HL-60/S4 (cell line): ENCODE results near the gene ZRANB1.
"Not testable (repeated sequence)": the region's sequence is repeated elsewhere in the genome, so short reads cannot be mapped to it uniquely, and the experiment has no call there.

ENCODE experiments used
- in situ Hi-C: fragments of 300-500 bp; cut with MboI; formaldehyde crosslinking; loops from 2 replicates; pipeline ENCODE4 v1.14.3; 2022; ENCODE audit warnings: low sequenced_read_pairs

ZRANB1 gene

DNA sequence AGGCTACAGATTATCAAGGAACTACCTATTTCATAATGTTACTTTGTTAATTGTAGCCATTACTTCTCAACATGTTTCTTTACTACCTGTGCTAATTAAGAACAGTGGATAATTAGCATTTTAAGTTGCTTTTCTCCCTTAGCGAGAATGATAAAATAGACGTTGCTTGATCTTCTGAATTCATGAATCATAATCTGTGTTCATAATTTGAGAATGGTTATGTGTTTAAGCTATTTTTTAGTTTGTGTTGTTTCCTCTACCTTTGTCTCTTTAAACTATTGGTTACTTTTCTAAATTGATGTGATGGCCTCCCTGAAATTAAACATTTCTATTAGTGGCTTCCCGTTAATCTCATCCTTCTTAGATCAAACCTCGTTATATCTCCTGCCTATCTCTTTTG, at the start of gene ZRANB1:
TSS of gene ZRANB1 (plus strand) at position 301 of the 400 bp plus-strand sequence. CDS start 371 bp downstream, outside the sequence.
- in situ Hi-C loops = no loop called here

GRCh38 chr10:124892905-124893304, 49.0 kb upstream of the ZRANB1 start:
- in situ Hi-C loops = no loop called here

DNA sequence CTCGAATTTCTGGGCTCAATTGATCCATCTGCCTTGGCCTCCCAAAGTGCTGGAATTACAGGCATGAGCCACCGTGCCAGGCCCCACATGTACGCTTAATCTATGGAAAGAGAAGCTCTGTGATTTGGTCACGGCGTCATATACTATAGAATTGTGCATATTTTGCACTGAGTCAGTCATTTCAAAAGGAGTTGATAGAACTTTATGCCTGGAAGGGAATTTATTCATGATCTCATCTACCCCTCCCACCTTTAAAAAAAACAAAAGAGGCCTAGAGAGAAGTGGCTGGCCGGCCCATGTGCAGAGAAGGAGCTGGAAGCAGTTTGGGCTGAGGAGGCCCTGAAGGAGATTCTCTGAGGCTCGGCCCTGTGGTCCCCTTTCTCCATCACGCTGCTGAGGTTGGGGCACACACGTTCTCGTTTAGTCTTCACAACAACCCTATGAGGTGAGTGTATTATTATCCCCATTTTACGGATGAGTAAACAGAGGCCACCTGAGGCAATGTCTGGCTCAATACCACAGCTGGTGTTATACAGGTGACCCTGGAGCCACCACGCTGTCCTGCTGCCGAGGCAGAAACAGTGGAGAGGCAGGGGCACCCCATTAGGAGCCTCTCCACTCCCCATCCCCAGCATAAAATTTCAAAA, 47.2 kb upstream of the ZRANB1 start:
- in situ Hi-C loops = no loop called here

GRCh38 chr10:124896751-124897150, 45.2 kb upstream of the ZRANB1 start:
- in situ Hi-C loops = no loop called here

DNA sequence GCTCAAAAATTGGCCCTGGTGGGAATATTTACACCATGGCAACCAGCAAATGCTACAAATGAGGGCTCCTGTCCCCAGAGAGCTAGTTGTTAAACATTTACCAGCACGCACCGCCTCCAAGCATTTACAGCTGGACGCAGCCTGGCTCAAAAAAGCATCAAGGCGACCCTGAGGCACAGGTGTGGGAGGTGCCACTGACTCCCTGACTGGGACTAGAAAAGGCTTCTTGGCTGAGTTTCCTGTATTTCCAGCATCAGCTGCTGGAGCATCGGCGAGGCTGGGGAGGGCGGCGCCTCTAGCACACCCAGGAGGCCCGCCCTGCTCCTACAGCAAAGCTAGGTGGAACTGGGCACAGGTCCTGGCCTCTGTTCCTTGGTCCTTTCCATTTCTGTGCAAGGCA, 43.5 kb upstream of the ZRANB1 start:
- in situ Hi-C loops = no loop called here

GRCh38 chr10:124899151-124899550, 42.8 kb upstream of the ZRANB1 start:
- in situ Hi-C loops = no loop called here

GRCh38 chr10:124902462-124902861, 39.5 kb upstream of the ZRANB1 start:
- in situ Hi-C loops = no loop called here

- in situ Hi-C loops = no loop called here
Observed at GRCh38 chr10:124903111-124903510, 38.8 kb upstream of the ZRANB1 start.

DNA sequence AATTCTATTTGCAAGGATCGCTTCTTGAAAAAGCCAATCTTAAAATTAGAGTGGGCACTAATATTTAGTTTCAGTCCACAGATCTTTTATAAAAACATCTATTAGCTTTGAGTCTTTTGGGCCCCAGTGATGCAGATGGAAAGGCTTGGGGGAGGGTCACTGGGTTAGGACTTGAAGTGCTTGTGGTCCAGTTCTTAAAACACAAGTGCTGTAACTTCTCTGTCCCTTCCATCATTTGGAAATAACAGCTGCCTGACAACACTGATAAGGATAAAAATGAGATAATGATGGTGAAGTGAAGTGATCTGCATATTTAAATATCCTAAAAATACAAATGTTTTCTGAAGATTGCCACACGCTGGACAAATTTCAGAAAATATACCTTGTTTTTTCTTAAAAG, 37.1 kb upstream of the ZRANB1 start:
- in situ Hi-C loops = no loop called here

- in situ Hi-C loops = no loop called here
Observed at GRCh38 chr10:124906551-124907001, 35.3 kb upstream of the ZRANB1 start.

DNA sequence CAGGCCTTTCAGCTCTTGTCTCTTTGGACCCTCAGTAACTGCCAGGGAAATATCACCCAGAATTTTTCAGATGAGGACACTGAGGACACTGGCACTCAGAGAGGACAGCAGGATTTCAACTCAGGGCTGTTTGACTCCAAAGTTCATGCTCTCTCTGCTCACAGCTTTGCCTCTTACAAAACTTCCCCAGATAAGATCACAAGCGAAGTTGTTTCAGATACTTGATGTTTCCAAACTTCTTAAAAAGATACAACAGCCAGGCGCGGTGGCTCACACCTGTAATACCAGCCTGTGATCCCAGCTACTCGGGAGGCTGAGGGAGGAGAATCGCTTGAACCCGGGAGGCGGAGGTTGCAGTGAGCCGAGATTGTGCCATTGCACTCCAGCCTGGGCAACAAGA, 32.4 kb upstream of the ZRANB1 start:
- in situ Hi-C loops = no loop called here

DNA sequence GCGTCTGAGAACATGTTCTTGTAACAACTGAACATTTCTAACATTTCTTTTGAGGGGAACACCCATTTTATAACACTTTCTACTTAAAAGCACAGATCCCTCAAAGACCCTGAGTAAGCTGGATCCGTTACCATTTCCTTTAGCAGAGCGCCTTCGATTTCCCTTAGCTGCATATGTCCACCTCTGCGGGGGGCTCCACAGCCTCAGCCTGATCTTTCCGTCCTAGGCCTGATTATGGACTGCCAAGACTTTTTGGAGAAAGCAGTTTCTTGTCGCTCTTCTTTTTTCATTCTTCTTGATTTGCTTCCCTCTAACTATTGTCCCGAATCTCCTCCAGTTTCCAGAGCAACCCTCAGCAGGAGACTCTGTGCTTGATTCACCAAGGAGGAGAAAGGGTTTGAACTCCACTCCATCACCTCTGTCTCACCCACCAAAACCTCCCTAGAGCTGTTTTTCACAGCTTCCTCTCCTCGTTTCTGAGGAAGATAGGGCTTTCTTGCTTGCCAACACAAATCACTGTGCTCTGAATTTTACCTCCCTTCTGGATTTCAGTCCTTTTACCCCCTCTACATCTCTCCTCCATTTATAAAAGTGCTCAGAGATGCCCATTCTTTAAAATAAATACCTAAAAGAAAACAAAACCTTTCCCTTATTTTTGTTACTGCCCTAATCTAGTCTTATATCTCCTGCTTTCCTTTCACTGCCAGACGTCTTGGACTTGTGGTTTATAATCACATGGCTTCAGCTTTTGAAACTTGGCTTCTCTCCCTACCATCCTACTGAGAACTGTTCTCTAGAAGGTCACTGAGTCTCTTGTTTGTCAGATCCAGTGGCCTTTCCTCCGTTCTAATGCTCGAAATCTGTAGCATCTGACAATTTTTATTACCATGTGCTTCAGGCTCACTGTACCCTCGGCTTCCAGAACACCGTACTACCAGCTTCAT, 30.5 kb upstream of the ZRANB1 start:
- in situ Hi-C loops = no loop called here

DNA sequence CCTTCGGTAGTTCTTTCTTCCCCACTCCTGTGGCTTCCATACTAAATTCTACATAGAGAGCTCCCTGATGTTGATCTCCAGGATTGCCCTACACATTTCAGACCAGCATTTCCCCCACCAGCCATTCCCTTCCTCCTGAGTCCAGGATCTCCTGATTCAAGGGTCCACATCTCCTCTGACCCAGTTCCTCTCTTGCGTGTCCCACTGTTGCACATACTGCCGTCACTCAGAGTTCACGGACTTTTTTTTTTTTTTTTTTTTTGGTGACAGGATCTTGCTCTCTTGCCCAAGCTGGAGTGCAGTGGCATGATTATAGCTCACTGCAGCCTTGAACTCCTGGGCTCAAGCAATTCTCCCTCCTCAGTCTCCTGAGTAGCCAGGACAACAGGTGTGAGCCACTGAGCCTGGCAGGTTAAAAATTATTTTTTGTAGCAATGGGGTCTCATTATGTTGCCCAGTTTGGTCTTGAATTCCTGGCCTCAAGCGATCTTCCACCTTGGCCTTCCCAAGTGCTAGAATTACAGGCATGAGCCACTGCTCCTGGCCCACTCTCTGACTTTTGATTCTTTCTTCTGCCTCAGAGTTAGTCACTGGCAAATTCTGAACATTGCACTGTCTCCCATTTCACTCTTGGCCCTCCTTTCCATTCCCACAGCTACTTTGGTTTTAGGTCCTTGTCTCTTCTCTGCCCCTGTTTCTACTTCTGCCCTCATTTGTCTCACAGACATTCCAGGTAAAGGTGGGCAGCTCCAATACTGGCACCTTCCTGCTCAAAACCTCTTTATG, 29.6 kb upstream of the ZRANB1 start:
- in situ Hi-C loops = no loop called here

- in situ Hi-C loops = no loop called here
Observed at GRCh38 chr10:124913167-124913566, 28.8 kb upstream of the ZRANB1 start.

DNA sequence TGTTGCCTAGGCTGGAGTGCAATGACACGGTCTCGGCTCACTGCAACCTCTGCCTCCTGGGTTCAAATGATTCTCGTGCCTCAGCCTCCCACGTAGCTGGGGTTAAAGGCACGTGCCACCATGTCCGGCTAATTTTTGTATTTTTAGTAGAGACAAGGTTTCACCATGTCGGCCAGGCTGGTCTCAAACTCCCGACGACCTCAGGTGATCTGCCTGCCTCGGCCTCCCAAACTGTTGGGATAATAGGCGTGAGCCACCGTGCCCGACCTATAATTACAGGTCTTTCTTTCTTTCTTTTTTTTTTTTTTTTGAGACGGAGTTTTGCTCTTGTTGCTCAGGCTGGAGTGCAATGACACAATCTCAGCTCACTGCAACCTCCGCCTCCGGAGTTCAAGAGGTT, 27.5 kb upstream of the ZRANB1 start:
- in situ Hi-C loops = not testable (repeated sequence)

GRCh38 chr10:124916098-124916584, 25.8 kb upstream of the ZRANB1 start:
- in situ Hi-C loops = no loop called here

DNA sequence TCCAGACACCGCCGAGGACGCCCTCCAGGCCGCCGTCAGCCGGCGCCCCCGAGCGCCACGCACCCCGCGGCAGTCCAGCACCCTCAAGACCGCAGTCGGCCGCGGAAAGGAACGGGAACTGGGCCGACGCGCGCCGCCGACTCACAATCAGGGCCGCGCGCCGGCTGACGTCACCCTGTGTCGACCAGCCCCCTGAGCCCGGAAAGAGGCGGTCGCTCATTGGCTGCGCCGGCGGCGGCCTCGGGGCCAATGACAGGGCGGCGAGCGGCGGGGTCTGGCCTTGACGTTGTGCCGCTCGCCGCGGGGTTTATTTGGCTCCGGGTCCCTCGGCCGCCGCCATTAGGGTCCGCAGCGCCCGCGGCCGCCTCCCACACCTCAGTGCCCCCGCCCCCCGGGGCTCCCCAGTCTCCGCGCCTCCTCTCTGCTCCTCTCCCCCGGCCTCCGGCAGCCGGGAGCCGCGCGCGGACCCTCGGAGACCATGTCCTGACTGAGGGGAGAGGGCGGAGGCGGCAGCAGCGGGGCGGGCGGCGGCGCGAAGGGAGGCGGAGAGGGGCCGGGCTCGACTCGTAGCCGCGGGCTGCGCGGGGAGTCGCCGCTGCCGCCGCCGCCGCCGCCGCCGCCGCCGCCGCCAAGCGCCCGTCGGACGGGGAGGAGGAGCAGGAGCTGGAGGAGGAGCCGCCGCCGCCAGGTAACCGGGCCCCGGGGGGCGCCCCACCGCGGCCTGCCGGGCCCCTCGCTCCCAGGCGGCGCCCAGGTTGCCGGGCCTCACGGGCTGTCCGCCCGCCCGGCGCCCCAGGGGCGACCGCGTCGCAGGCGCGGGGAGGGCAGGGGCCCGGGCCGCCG, 25.1 kb upstream of the ZRANB1 start:
- in situ Hi-C loops = no loop called here

- in situ Hi-C loops = no loop called here
Observed at GRCh38 chr10:124917428-124918190, 24.3 kb upstream of the ZRANB1 start.

- in situ Hi-C loops = no loop called here
Observed at GRCh38 chr10:124918191-124918830, 23.6 kb upstream of the ZRANB1 start.
